Measurements from ENCODE around the gene C2CD4C. TPM values are rescaled to one million over a fixed set of nuclear protein-coding genes. Genes with fewer than 3 reads are reported as not detected.

The C2CD4C gene
- total RNA-seq, 1 experiment from 2014 or later = 0.12 TPM

DNA sequence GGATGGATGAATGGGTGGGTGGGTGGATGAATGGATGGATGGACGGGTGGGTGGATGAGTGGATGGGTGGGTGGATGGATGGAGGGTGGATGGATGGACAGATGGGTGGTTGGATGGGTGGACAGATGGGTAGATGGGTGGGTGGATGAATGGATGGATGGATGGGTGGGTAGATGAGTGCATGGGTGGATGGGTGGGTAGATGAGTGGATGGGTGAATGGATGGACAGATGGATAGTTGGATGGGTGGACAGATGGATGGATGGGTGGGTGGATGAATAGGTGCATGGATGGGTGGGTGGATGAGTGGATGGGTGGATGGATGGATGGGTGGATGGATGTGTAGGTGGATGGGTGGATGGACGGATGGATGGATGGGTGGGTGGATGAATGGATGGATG, 34.1 kb upstream of the C2CD4C start:
- DNase-seq = no peak
- Mint-ChIP-seq H3K27ac (ENCODE audit: unreplicated experiment) (no peak overlapping the region), H3K4me3 (ENCODE audit: low read depth, unreplicated experiment) (no peak overlapping the region), H3K9me3 (ENCODE audit: low read depth, unreplicated experiment) (peaks cover 4% of the 10 kb centered on the region), H3K4me1 (ENCODE audit: low read depth, unreplicated experiment) (no peaks in the 10 kb centered on the region), H3K27me3 (ENCODE audit: unreplicated experiment) (no peaks in the 10 kb centered on the region), H3K36me3 (ENCODE audit: insufficient read depth, unreplicated experiment) (no peaks in the 10 kb centered on the region)
- CTCF ChIA-PET = no interaction called here
- intact Hi-C loops (cut with micrococcal nuclease; ENCODE audit: unreplicated experiment) = no loop called here
- BruUV-seq (replicated peaks) = no TSS peak
- TF ChIP-seq CTCF (IDR thresholded peaks at IDR 0.05; ENCODE audit: unreplicated experiment) = no peak

DNA sequence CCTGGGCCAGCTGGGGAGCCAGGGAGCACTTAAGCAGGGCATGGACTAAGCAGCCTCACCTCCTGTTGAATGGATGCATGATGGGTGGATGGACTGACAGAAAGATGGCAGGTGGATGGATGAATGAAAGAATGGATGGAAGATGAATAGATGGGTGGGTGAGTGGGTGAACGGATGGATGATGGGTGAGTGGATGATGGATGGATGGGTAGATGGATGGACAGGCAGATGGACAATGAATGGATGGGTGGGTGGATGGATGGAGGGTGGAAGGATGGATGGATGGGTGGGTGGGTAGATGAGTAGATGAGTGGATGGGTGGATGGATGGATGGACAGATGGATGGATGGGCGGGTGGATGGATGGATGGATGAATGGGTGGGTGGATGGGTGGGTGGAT, 33.1 kb upstream of the C2CD4C start:
- Mint-ChIP-seq H3K4me1 (ENCODE audit: low read depth, unreplicated experiment) (no peaks in the 10 kb centered on the region), H3K4me3 (ENCODE audit: low read depth, unreplicated experiment) (no peak overlapping the region), H3K9me3 (ENCODE audit: low read depth, unreplicated experiment) (peaks cover 4% of the 10 kb centered on the region), H3K27me3 (ENCODE audit: unreplicated experiment) (no peaks in the 10 kb centered on the region), H3K27ac (ENCODE audit: unreplicated experiment) (no peak overlapping the region), H3K36me3 (ENCODE audit: insufficient read depth, unreplicated experiment) (no peaks in the 10 kb centered on the region)
- TF ChIP-seq CTCF (IDR thresholded peaks at IDR 0.05; ENCODE audit: unreplicated experiment) = no peak
- DNase-seq = no peak
- CTCF ChIA-PET = no interaction called here
- intact Hi-C loops (cut with micrococcal nuclease; ENCODE audit: unreplicated experiment) = no loop called here
- BruUV-seq (replicated peaks) = no TSS peak

GRCh38 chr19:441213-441836, 32.4 kb upstream of the C2CD4C start:
- no TSS peak for BruUV-seq (replicated peaks)
- no peak overlapping the region for H3K4me3 Mint-ChIP-seq (ENCODE audit: low read depth, unreplicated experiment)
- no peaks in the 10 kb centered on the region for H3K36me3 Mint-ChIP-seq (ENCODE audit: insufficient read depth, unreplicated experiment)
- CTCF ChIA-PET = no interaction called here
- DNase-seq = no peak
- TF ChIP-seq CTCF (IDR thresholded peaks at IDR 0.05; ENCODE audit: unreplicated experiment) = no peak
- intact Hi-C loops (cut with micrococcal nuclease; ENCODE audit: unreplicated experiment) = no loop called here
- H3K27ac Mint-ChIP-seq (ENCODE audit: unreplicated experiment) = no peak overlapping the region
- peaks cover 4% of the 10 kb centered on the region for H3K9me3 Mint-ChIP-seq (ENCODE audit: low read depth, unreplicated experiment)
- no peaks in the 10 kb centered on the region for H3K4me1 Mint-ChIP-seq (ENCODE audit: low read depth, unreplicated experiment)
- no peaks in the 10 kb centered on the region for H3K27me3 Mint-ChIP-seq (ENCODE audit: unreplicated experiment)

DNA sequence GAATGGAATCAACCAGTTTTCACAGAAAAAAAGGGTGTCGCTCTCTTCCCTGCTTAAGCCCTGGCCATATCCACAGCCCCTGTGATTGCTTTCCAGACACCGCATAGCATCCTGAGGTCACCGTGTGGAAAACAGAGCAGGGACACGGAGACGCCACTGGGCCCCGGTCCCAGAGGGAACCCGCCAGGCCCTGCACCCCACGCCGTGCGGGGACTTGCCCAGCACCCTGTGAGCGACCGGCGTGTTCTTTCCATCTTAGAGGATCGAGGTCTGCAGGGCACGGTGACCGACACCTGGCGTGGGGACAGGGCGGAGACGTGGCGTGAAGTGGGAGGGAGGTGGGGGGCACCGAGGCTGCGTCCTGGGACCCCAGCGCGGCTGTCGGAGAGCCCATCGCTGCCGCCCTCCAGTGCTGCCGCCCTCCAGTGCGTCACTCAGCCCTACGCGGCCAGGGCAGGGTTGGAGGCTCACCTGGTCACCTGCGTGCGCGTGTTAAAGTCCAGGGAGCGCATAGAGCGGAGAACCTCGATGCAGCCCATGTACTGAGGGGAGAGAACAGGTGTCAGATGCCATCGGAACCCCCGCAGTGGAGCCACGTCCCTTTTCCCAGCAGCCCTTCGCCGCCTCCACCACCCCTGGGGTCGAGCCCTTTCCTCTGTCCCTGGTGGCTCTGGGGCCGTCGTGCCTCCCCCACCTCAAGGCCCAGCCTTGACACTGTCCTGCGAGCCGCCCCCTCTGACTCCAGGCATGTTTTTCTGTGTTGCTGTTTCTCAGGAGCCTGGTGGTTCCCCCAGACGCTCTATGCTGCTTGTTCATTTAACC, 31.7 kb upstream of the C2CD4C start:
- CTCF ChIA-PET = no interaction called here
- DNase-seq = no peak
- no peak overlapping the region for H3K27ac Mint-ChIP-seq (ENCODE audit: unreplicated experiment)
- peaks cover 4% of the 10 kb centered on the region for H3K9me3 Mint-ChIP-seq (ENCODE audit: low read depth, unreplicated experiment)
- H3K4me1 Mint-ChIP-seq (ENCODE audit: low read depth, unreplicated experiment) = no peaks in the 10 kb centered on the region
- intact Hi-C loops (cut with micrococcal nuclease; ENCODE audit: unreplicated experiment) = no loop called here
- no peak overlapping the region for H3K4me3 Mint-ChIP-seq (ENCODE audit: low read depth, unreplicated experiment)
- no peaks in the 10 kb centered on the region for H3K27me3 Mint-ChIP-seq (ENCODE audit: unreplicated experiment)
- H3K36me3 Mint-ChIP-seq (ENCODE audit: insufficient read depth, unreplicated experiment) = no peaks in the 10 kb centered on the region
- BruUV-seq (replicated peaks) = no TSS peak
- TF ChIP-seq CTCF (IDR thresholded peaks at IDR 0.05; ENCODE audit: unreplicated experiment) = no peak

All from Calu3 (cell line).